GM13976 (cell line): ENCODE data around the gene ARHGDIA.

Source experiments
- DNase-seq: peaks from one replicate; pipeline ENCODE4 v3.0.0; 2012; ENCODE audit warnings: low spot score
- CTCF ChIP-seq: IDR thresholded peaks from 2 replicates; pipeline ENCODE4 v1.5.1; 2012; ENCODE audit warnings: borderline replicate concordance, mild to moderate bottlenecking; ENCODE audit not compliant: insufficient read depth; ENCODE audit errors: extremely low read depth, missing control alignments, control extremely low read depth
- in situ Hi-C: fragments of 300-500 bp; cut with MboI; formaldehyde crosslinking; loops from one replicate; pipeline ENCODE4 v1.12.0; 2022; ENCODE audit warnings: low sequenced_read_pairs, mixed read lengths, inconsistent platforms; ENCODE audit not compliant: unreplicated experiment

Gene ARHGDIA

GRCh38 chr17:81906476-81907218, 35.5 kb upstream of the ARHGDIA start:
- DNase-seq: no peak
- in situ Hi-C loops: no loop called here
- TF ChIP-seq CTCF: no peak

DNA sequence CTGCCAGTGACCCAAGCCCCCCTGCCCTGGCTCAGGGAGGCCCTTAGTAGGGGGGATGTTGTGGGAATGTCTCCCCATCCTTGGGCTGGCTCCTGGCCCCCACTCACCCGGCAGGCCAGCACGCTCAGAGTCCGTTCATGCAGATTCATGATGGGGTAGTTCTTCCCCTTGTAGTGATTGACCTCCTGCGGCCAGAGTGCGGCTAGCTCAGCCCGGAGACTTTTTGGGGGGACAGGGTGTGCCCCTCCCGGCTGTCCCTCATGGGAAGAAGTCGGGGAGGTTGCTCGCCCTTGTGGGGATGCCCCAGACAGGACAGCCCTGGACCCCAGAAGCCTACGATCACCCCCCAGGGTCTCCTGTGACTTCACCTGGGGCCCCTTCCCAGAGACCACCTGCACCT, 34.9 kb upstream of the ARHGDIA start:
- no peak for DNase-seq
- in situ Hi-C loops: no loop called here
- TF ChIP-seq CTCF: no peak

- no peak for DNase-seq
- in situ Hi-C loops: no loop called here
- TF ChIP-seq CTCF: no peak
Measured at GRCh38 chr17:81905424-81905875, 34.3 kb upstream of the ARHGDIA start.

DNA sequence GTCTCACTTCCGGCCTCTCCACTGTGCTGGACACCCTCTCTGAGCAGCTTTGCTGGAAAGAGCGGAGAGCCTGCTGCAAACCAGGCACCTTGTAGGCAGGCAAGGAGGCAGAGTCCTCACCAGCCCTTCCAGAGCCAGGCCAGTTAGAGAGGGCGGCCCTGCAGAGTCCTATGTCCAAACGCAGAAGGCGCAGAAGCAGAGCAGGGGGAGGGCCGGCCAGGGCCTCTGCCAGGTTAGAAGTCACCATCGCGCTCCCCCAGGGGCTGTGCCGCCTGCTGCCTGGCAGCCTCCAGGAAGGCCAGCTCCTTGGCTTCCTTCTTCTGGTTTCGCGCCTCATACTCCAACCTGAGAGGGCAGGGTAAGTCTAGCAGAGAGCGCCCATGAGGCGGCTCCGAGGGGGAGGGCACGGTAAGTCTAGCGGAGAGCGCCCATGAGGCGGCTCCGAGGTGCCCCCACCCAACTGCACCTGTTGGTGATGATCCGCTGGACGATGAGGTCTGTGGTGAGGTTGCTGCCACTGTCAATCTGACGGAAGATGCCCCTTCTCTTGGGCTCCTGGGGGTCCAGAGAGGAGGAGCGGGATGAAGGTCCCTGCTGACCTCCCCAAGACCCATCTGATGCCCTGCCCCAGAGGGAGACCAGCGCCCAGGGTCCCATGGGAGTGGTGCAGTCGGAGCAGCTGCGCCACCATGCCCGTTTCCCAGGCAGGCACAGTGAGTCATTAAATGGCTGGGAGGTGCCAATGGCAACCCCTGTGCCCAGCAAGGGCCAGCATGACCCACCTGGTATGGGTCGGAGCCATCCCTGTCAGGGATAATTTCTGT, 33.7 kb upstream of the ARHGDIA start:
- no peak for TF ChIP-seq CTCF
- no peak for DNase-seq
- in situ Hi-C loops: no loop called here

- no peak for TF ChIP-seq CTCF
- in situ Hi-C loops: no loop called here
- no peak for DNase-seq
Measured at GRCh38 chr17:81903896-81904599, 32.9 kb upstream of the ARHGDIA start.

GRCh38 chr17:81903415-81903831, 32.3 kb upstream of the ARHGDIA start:
- no peak for DNase-seq
- no peak for TF ChIP-seq CTCF
- in situ Hi-C loops: no loop called here
